ENCODE data around the gene RAB7A. TPM values are rescaled to one million over a fixed set of nuclear protein-coding genes. Genes with fewer than 3 reads are reported as not detected.
A peak's percentile ranks its signal among the peaks of the same experiment; 100 is the strongest.

RAB7A gene
- 139 TPM for polyA plus RNA-seq (2013, experiment 1 of 2)
- polyA plus RNA-seq (2013, experiment 2 of 2), result 133 TPM

GRCh38 chr3:128726023-128727016 lies at the start of gene RAB7A:
RAB7A (plus strand) TSS chr3:128726183; CDS start chr3:128795368, 69,185 bp downstream.
- no peak within 1 kb of the TSS for H4K8ac ChIP-seq (ENCODE audit: low read depth, low read length)
- H2AFZ ChIP-seq (ENCODE audit: low read length), result peak within 1 kb of the TSS; percentile 88
- H2BK120ac ChIP-seq (ENCODE audit: low read depth, low read length), result no peak within 1 kb of the TSS
- peak within 1 kb of the TSS; percentile 74 for H3K18ac ChIP-seq (ENCODE audit: low read length)
- no peak within 1 kb of the TSS for H2BK12ac ChIP-seq (ENCODE audit: low read length)
- WGBS, 2 donors (ENCODE audit: extremely low coverage in 2 of 2, insufficient read length in 2 of 2, insufficient replicate concordance in 1 of 2), result no CpG with 5 or more reads among the region's 93 CpGs
- H3K14ac ChIP-seq (ENCODE audit: low read length), result peak within 1 kb of the TSS; percentile 59
- H3K4me1 ChIP-seq (ENCODE audit: control insufficient read depth in 2 of 2, insufficient read depth in 1 of 2, low read depth in 1 of 2, low read length in 2 of 2), result peaks cover 4 to 6% of the 10 kb centered on the region in 2 donors
- no peaks in the 10 kb centered on the region for H3K9me3 ChIP-seq (replicated peaks in 1 of 2; ENCODE audit: control insufficient read depth in 2 of 2, insufficient read depth in 1 of 2, low read depth in 1 of 2, low read length in 2 of 2)
- H2BK15ac ChIP-seq (ENCODE audit: low read length), result no peak within 1 kb of the TSS
- H3K27ac ChIP-seq (replicated peaks; ENCODE audit: low read length), result peak within 1 kb of the TSS; percentile 47
- H2AK5ac ChIP-seq (ENCODE audit: low read depth, low read length), result peak within 1 kb of the TSS; percentile 88
- peak within 1 kb of the TSS; percentile 87 for H3K23ac ChIP-seq (ENCODE audit: low read depth, low read length, poor library complexity)
- peaks cover 7% of the 10 kb centered on the region for H3K79me1 ChIP-seq (ENCODE audit: low read depth, low read length)
- H4K91ac ChIP-seq (ENCODE audit: low read depth, low read length, poor library complexity), result no peak within 1 kb of the TSS
- no peak within 1 kb of the TSS for H3K4ac ChIP-seq (ENCODE audit: low read length)
- H3K4me3 ChIP-seq (ENCODE audit: low read length in 2 of 2), result peak within 1 kb of the TSS; percentile 81 to 100
- H3K4me2 ChIP-seq (ENCODE audit: insufficient read depth, low read length, poor library complexity, severe bottlenecking), result peak within 1 kb of the TSS; percentile 93
- DNase-seq (ENCODE audit: low spot score), result peak; percentile 91
- H3K9ac ChIP-seq (ENCODE audit: low read depth, low read length, poor library complexity), result peak within 1 kb of the TSS; percentile 95
- H2BK5ac ChIP-seq (ENCODE audit: low read length), result peak within 1 kb of the TSS; percentile 72
- peaks cover 0 to 20% of the 10 kb centered on the region in 2 donors for H3K36me3 ChIP-seq (replicated peaks in 1 of 2; ENCODE audit: control insufficient read depth in 2 of 2, insufficient read depth in 2 of 2, low read length in 2 of 2)
- H3K27me3 ChIP-seq (ENCODE audit: control insufficient read depth in 3 of 3, insufficient read depth in 3 of 3, low read depth in 1 of 3, low read length in 3 of 3), result peaks cover 0 to 2% (median 0%) of the 10 kb centered on the region in 3 experiments

DNA sequence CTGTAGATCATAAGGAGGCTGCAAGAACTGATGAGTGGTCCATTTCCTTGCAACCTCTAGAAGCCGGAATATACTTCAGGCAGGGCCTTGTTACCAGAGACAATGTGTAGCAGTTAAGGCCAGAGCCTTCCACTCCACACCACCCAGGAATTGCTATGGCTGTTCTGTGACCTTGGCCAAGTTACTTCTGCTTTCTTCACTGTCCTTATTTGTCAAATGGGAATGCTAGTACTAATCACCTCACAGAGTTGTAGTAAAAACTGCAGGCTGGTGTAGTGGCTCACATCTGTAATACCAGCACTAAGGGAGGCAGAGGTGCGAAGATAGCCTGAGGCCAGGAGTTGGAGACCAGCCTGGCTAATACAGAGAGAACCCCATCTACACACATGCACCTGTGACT lies 46.6 kb upstream of the RAB7A start:
- no CpG with 5 or more reads among the region's 2 CpGs for WGBS, 2 donors (ENCODE audit: extremely low coverage in 2 of 2, insufficient read length in 2 of 2, insufficient replicate concordance in 1 of 2)
- no peak overlapping the region for H2BK12ac ChIP-seq (ENCODE audit: low read length)
- H4K91ac ChIP-seq (ENCODE audit: low read depth, low read length, poor library complexity), result no peak overlapping the region

GRCh38 chr3:128680603-128681368 lies 45.2 kb upstream of the RAB7A start:
- Histone ChIP-seq H3K27ac (replicated peaks; ENCODE audit: low read length) (peak overlapping the region; percentile 98), H2AFZ (ENCODE audit: low read length) (peak overlapping the region; percentile 81), H4K91ac (ENCODE audit: low read depth, low read length, poor library complexity) (no peak overlapping the region), H2BK5ac (ENCODE audit: low read length) (peak overlapping the region; percentile 83), H2BK120ac (ENCODE audit: low read depth, low read length) (no peak overlapping the region), H3K9me3 (replicated peaks in 1 of 2; ENCODE audit: control insufficient read depth in 2 of 2, insufficient read depth in 1 of 2, low read depth in 1 of 2, low read length in 2 of 2) (no peaks in the 10 kb centered on the region), H3K27me3 (ENCODE audit: control insufficient read depth in 3 of 3, insufficient read depth in 3 of 3, low read depth in 1 of 3, low read length in 3 of 3) (peaks cover 0 to 1% (median 0%) of the 10 kb centered on the region in 3 experiments), H3K4me1 (ENCODE audit: control insufficient read depth in 2 of 2, insufficient read depth in 1 of 2, low read depth in 1 of 2, low read length in 2 of 2) (peaks cover 0 to 4% of the 10 kb centered on the region in 2 donors), H3K14ac (ENCODE audit: low read length) (no peak overlapping the region), H3K18ac (ENCODE audit: low read length) (peak overlapping the region; percentile 97), H2BK15ac (ENCODE audit: low read length) (peak overlapping the region; percentile 78), H2BK12ac (ENCODE audit: low read length) (no peak overlapping the region), H3K36me3 (replicated peaks in 1 of 2; ENCODE audit: control insufficient read depth in 2 of 2, insufficient read depth in 2 of 2, low read length in 2 of 2) (no peaks in the 10 kb centered on the region), H3K4ac (ENCODE audit: low read length) (peak overlapping the region; percentile 77), H4K8ac (ENCODE audit: low read depth, low read length) (peak overlapping the region; percentile 75), H3K9ac (ENCODE audit: low read depth, low read length, poor library complexity) (peak overlapping the region; percentile 97), H3K4me2 (ENCODE audit: insufficient read depth, low read length, poor library complexity, severe bottlenecking) (peak overlapping the region; percentile 56), H3K79me1 (ENCODE audit: low read depth, low read length) (no peaks in the 10 kb centered on the region), H3K23ac (ENCODE audit: low read depth, low read length, poor library complexity) (peak overlapping the region; percentile 87), H3K4me3 (ENCODE audit: low read length in 2 of 2) (peak overlapping the region; percentile 59 to 88), H2AK5ac (ENCODE audit: low read depth, low read length) (no peak overlapping the region)
- peak; percentile 97 for DNase-seq (ENCODE audit: low spot score)
- no CpG with 5 or more reads among the region's 67 CpGs for WGBS, 2 donors (ENCODE audit: extremely low coverage in 2 of 2, insufficient read length in 2 of 2, insufficient replicate concordance in 1 of 2)

More for the DNA sequence above, 46.6 kb upstream of the RAB7A start:
- Histone ChIP-seq H3K9ac (ENCODE audit: low read depth, low read length, poor library complexity) (no peak overlapping the region), H2AFZ (ENCODE audit: low read length) (no peak overlapping the region), H2BK15ac (ENCODE audit: low read length) (no peak overlapping the region), H3K23ac (ENCODE audit: low read depth, low read length, poor library complexity) (no peak overlapping the region), H3K14ac (ENCODE audit: low read length) (no peak overlapping the region), H3K79me1 (ENCODE audit: low read depth, low read length) (no peaks in the 10 kb centered on the region), H2BK120ac (ENCODE audit: low read depth, low read length) (no peak overlapping the region), H3K9me3 (replicated peaks in 1 of 2; ENCODE audit: control insufficient read depth in 2 of 2, insufficient read depth in 1 of 2, low read depth in 1 of 2, low read length in 2 of 2) (no peaks in the 10 kb centered on the region), H3K4ac (ENCODE audit: low read length) (no peak overlapping the region), H3K4me1 (ENCODE audit: control insufficient read depth in 2 of 2, insufficient read depth in 1 of 2, low read depth in 1 of 2, low read length in 2 of 2) (peaks cover 0 to 4% of the 10 kb centered on the region in 2 donors), H3K27me3 (ENCODE audit: control insufficient read depth in 3 of 3, insufficient read depth in 3 of 3, low read depth in 1 of 3, low read length in 3 of 3) (peaks cover 0 to 1% (median 0%) of the 10 kb centered on the region in 3 experiments), H2BK5ac (ENCODE audit: low read length) (no peak overlapping the region), H3K36me3 (replicated peaks in 1 of 2; ENCODE audit: control insufficient read depth in 2 of 2, insufficient read depth in 2 of 2, low read length in 2 of 2) (no peaks in the 10 kb centered on the region), H3K18ac (ENCODE audit: low read length) (no peak overlapping the region), H3K4me2 (ENCODE audit: insufficient read depth, low read length, poor library complexity, severe bottlenecking) (no peak overlapping the region), H2AK5ac (ENCODE audit: low read depth, low read length) (no peak overlapping the region), H4K8ac (ENCODE audit: low read depth, low read length) (no peak overlapping the region), H3K4me3 (ENCODE audit: low read length in 2 of 2) (no peak overlapping the region), H3K27ac (replicated peaks; ENCODE audit: low read length) (no peak overlapping the region)
- no peak for DNase-seq (ENCODE audit: low spot score)
